ENCODE results near the gene YIPF2. TPM values are rescaled to one million over a fixed set of nuclear protein-coding genes. Genes with fewer than 3 reads are reported as not detected.

Gene YIPF2
- polyA plus RNA-seq, 3 donors from 2014 or later, result 14.8 to 24.7 (median 24.1) TPM

DNA sequence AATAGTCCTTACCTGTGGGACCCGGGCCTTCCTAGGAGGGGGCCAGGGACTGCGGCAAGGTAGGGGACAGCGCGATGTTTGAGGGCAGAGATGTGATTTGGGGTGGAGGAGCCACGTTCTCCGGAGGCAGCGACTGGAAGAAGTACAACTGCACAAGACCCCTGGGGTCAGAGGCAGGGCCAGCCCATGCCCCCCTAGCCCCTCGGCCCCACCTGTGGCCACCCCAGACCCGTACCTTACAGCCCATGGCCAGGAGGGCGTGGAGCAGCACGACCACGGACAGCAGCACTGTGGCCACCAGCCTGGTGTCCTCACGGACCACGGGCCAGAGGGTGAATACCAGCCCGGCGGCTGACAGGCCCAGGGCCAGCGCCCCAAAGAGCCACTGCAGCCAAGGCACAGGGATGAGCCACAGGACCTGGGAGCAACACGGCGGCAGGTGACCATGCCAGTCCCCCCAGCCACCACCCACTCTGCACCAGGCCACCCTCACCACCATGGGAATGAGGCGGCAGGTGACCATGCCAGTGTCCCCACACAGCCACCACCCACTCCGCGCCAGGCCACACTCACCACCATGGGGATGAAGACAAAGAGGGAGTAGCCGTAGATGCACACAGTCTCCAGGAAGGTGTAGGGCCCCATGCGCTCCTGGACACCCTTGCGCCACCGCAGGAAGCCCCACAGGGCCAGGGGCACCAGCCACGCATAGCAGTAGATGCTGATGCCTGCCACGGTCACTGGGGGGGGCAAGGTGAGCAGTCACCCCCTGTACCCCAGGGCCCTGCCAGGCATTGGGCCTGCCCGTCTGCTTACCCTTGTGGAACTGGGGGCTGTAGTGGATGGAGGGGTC is 5.0 kb downstream of the YIPF2 start:
- peaks cover 0 to 8% (median 0%) of the 10 kb centered on the region in 3 donors for H3K36me3 Mint-ChIP-seq
- no peaks in the 10 kb centered on the region for H3K9me3 Mint-ChIP-seq
- H3K27me3 Mint-ChIP-seq (ENCODE audit: low read depth in 3 of 3), result peaks cover 4% of the 10 kb centered on the region in 3 donors
- H3K27ac Mint-ChIP-seq, result no peak overlapping the region
- peaks cover 11% of the 10 kb centered on the region in 2 donors for H3K4me1 Mint-ChIP-seq
- no peak for DNase-seq
- H3K4me3 Mint-ChIP-seq, result no peak overlapping the region

DNA sequence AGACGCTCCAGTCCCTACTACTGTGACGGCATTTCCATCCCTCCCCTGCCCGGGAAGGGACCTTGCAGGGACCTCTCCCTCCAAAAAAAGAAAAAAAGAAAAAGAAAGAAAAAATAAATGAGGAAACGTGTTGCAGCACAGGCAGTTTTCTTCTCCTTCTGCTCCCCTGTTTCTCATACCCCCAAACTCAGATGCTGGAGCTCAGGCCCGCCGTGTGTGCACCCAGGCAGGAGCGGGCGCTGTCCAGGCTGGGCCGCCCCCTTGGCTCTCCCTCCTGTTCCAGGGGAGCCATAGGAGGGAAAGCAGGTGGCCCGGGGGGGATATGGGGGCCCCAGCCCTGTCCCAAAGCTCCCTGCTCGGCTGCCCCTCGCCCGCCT is 5.8 kb downstream of the YIPF2 start:
- DNase-seq, result no peak
- H3K27ac Mint-ChIP-seq, result no peak overlapping the region
- H3K4me1 Mint-ChIP-seq, result peaks cover 6% of the 10 kb centered on the region in 2 donors
- H3K4me3 Mint-ChIP-seq, result no peak overlapping the region
- H3K36me3 Mint-ChIP-seq, result peaks cover 0 to 8% (median 0%) of the 10 kb centered on the region in 3 donors
- peaks cover 0 to 4% (median 2%) of the 10 kb centered on the region in 3 donors for H3K27me3 Mint-ChIP-seq (ENCODE audit: low read depth in 3 of 3)
- no peaks in the 10 kb centered on the region for H3K9me3 Mint-ChIP-seq

DNA sequence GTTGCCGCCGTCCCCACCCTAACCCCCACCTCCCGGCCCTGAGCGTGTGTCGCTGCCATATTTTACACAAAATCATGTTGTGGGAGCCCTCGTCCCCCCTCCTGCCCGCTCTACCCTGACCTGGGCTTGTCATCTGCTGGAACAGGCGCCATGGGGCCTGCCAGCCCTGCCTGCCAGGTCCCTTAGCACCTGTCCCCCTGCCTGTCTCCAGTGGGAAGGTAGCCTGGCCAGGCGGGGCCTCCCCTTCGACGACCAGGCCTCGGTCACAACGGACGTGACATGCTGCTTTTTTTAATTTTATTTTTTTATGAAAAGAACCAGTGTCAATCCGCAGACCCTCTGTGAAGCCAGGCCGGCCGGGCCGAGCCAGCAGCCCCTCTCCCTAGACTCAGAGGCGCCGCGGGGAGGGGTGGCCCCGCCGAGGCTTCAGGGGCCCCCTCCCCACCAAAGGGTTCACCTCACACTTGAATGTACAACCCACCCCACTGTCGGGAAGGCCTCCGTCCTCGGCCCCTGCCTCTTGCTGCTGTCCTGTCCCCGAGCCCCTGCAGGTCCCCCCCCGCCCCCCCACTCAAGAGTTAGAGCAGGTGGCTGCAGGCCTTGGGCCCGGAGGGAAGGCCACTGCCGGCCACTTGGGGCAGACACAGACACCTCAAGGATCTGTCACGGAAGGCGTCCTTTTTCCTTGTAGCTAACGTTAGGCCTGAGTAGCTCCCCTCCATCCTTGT is 6.4 kb downstream of the YIPF2 start:
- Mint-ChIP-seq H3K9me3 (no peaks in the 10 kb centered on the region), H3K4me1 (peaks cover under 1% of the 10 kb centered on the region in 2 donors), H3K27me3 (ENCODE audit: low read depth in 3 of 3) (peaks cover 0 to 2% (median under 1%) of the 10 kb centered on the region in 3 donors), H3K36me3 (peaks cover 0 to 8% (median 0%) of the 10 kb centered on the region in 3 donors), H3K27ac (no peak overlapping the region), H3K4me3 (no peak overlapping the region)
- no peak for DNase-seq

DNA sequence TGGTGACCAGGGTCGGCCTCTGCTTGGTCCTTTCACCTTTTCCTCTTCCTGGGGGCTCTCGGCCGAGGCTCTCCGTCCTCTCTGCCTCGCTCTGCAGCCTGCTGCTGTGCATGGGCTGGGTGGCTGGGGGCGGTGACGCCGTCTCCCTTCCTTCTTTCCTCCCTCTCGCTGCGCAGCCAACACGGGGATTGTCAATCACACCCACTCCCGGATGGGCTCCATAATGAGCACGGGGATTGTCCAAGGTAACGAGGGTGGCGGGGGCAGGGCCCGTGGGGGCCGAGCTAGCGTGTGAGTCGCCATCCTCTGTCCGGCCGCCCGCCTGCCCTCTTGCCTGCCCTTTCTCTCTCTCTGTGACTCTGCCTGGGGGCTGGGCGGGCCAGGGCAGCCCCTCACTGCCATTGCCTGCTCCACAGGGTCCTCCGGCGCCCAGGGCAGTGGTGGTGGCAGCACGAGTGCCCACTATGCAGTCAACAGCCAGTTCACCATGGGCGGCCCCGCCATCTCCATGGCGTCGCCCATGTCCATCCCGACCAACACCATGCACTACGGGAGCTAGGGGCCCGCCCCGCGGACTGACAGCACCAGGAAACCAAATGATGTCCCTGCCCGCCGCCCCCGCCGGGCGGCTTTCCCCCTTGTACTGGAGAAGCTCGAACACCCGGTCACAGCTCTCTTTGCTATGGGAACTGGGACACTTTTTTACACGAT is 7.1 kb downstream of the YIPF2 start:
- no peak overlapping the region for H3K4me3 Mint-ChIP-seq
- no peak overlapping the region for H3K27ac Mint-ChIP-seq
- no peaks in the 10 kb centered on the region for H3K9me3 Mint-ChIP-seq
- no peaks in the 10 kb centered on the region for H3K4me1 Mint-ChIP-seq
- peaks cover 0 to 8% (median 0%) of the 10 kb centered on the region in 3 donors for H3K36me3 Mint-ChIP-seq
- H3K27me3 Mint-ChIP-seq (ENCODE audit: low read depth in 3 of 3), result peaks cover 0 to 2% (median 0%) of the 10 kb centered on the region in 3 donors
- no peak for DNase-seq

DNA sequence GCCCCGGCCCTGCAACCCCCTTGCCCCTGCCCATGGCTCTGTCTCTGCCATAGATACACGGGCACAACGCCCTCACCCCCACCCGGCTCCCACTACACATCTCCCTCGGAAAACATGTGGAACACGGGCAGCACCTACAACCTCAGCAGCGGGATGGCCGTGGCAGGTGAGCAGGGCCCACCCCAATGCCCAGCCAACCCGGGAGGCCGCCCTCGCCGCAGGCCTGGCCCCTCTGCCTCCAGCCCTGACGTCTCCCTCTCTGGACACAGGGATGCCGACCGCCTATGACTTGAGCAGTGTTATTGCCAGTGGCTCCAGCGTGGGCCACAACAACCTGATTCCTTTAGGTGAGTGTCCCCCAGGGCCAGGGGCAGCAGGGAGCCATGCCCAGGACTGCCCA is 7.7 kb downstream of the YIPF2 start:
- Mint-ChIP-seq H3K27me3 (ENCODE audit: low read depth in 3 of 3) (peaks cover 0 to 2% (median 1%) of the 10 kb centered on the region in 3 donors), H3K4me3 (no peak overlapping the region), H3K4me1 (no peaks in the 10 kb centered on the region), H3K27ac (no peak overlapping the region), H3K36me3 (peaks cover 0 to 8% (median 0%) of the 10 kb centered on the region in 3 donors), H3K9me3 (no peaks in the 10 kb centered on the region)
- no peak for DNase-seq

DNA sequence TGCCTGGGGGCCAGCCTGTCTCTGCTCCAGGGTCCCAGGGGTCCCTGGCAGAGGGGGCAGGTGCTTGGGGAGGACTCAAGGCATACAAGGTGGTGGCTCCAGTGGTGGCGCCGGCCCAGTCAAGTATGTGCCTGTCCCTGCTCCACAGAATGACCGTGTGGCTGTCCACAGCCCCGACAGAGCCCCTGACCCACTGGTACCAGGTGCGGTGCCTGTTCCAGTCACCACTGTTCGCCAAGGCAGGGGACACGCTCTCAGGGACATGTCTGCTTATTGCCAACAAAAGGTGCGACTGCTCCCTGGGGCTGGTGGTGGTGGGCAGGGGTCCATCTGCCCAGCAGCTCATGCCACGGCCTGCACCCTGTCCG is 8.2 kb downstream of the YIPF2 start:
- H3K9me3 Mint-ChIP-seq, result no peaks in the 10 kb centered on the region
- no peak for DNase-seq
- peaks cover 0 to 5% (median 0%) of the 10 kb centered on the region in 3 donors for H3K36me3 Mint-ChIP-seq
- H3K4me3 Mint-ChIP-seq, result no peak overlapping the region
- H3K27ac Mint-ChIP-seq, result no peak overlapping the region
- no peaks in the 10 kb centered on the region for H3K4me1 Mint-ChIP-seq
- H3K27me3 Mint-ChIP-seq (ENCODE audit: low read depth in 3 of 3), result peaks cover 0 to 2% (median 1%) of the 10 kb centered on the region in 3 donors

DNA sequence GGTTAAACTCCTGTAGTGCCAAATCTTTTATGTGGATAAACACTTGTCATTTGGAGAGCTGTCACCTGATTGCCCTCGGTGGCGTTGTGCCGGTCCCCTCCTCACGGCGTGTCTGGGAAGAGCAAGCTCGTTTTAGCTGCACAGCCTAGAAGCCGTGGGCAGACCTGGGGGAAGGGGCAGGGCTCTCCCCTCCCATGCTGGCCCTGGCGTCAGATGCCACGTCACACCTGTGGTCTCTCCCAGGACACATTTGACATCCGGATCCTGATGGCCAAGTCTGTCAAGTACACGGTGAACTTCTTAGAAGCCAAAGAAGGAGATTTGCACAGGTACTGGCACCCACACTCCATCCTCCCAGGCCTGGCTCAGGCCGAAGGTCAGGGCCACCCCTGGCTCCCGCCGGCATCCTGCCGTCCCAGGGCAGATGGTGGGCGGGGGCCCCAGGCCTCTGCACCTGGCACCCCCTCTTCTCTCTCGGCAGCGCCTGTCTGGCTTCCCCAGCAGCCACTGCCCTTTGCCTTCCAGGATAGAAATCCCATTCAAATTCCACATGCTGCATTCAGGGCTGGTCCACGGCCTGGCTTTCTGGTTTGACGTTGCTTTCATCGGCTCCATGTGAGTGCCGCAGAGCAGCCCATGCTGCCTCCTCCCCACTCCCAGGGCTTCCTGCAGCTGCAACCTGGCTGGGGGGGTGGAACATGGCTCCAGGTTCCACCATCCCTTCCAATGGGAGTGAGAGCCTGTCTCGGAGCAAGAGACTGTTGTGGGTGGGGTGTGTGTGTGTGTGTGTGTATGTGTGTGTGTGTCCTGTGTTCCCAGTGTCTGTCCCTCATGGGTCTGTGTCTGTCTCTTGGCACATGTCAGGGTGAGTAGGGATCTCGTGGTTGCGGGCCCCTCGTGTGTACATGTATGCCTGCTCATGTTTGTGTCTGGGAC is 8.8 kb downstream of the YIPF2 start:
- peak overlapping the region in 1 of 6 donors; percentile 46 for H3K27ac Mint-ChIP-seq
- no peaks in the 10 kb centered on the region for H3K4me1 Mint-ChIP-seq
- no peaks in the 10 kb centered on the region for H3K9me3 Mint-ChIP-seq
- no peak overlapping the region for H3K4me3 Mint-ChIP-seq
- peaks cover 0 to 2% (median 1%) of the 10 kb centered on the region in 3 donors for H3K27me3 Mint-ChIP-seq (ENCODE audit: low read depth in 3 of 3)
- peaks cover 0 to 3% (median 0%) of the 10 kb centered on the region in 3 donors for H3K36me3 Mint-ChIP-seq
- DNase-seq, result no peak

DNA sequence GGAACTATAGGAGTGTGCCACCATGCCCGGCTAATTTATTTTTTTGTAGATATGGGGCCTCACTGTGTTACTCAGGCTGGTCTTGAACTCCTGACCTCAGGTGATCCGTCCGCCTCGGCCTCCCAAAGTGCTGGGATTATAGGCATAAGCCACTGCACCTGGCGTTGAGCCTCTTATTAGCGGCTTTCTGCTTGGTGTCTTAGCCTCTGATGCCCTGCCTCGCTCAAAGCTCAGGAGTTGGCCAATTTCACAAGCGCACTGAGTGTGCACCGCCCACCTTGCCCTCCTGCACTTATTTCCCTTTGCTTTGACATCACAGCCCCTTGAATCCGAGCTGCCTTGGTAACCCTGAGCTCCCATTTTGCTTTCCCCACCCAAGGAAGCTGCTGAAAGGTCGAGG is 10.1 kb downstream of the YIPF2 start:
- Mint-ChIP-seq H3K4me3 (no peak overlapping the region), H3K9me3 (no peaks in the 10 kb centered on the region), H3K4me1 (no peaks in the 10 kb centered on the region), H3K27me3 (ENCODE audit: low read depth in 3 of 3) (peaks cover 0 to 2% (median 1%) of the 10 kb centered on the region in 3 donors), H3K36me3 (peaks cover 0 to 3% (median 0%) of the 10 kb centered on the region in 3 donors), H3K27ac (peak overlapping the region in 1 of 6 donors; percentile 29)
- no peak for DNase-seq

DNA sequence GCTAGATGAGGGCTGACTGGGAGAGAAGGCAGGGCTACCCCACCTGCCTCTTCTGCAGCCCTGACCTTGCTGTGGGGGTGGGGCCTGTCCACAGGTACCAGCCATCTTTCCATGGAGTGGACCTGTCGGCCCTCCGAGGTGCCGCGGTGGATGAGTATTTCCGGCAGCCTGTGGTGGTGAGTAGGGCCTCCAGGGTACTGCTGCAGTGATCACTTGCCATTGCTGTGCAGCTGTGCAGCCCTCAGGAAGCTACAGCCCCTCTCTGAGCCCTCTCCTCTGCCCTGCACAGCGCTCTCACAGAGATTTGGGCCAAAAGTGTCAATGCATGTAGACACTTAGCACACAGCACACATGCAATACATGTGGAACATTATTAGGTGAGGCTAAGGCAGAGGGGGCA is 11.8 kb downstream of the YIPF2 start:
- H3K9me3 Mint-ChIP-seq, result no peaks in the 10 kb centered on the region
- H3K4me3 Mint-ChIP-seq, result no peak overlapping the region
- peaks cover 0 to 2% (median 1%) of the 10 kb centered on the region in 3 donors for H3K27me3 Mint-ChIP-seq (ENCODE audit: low read depth in 3 of 3)
- DNase-seq, result no peak
- no peak overlapping the region for H3K27ac Mint-ChIP-seq
- H3K4me1 Mint-ChIP-seq, result no peaks in the 10 kb centered on the region
- peaks cover 0 to 4% (median 4%) of the 10 kb centered on the region in 3 donors for H3K36me3 Mint-ChIP-seq

DNA sequence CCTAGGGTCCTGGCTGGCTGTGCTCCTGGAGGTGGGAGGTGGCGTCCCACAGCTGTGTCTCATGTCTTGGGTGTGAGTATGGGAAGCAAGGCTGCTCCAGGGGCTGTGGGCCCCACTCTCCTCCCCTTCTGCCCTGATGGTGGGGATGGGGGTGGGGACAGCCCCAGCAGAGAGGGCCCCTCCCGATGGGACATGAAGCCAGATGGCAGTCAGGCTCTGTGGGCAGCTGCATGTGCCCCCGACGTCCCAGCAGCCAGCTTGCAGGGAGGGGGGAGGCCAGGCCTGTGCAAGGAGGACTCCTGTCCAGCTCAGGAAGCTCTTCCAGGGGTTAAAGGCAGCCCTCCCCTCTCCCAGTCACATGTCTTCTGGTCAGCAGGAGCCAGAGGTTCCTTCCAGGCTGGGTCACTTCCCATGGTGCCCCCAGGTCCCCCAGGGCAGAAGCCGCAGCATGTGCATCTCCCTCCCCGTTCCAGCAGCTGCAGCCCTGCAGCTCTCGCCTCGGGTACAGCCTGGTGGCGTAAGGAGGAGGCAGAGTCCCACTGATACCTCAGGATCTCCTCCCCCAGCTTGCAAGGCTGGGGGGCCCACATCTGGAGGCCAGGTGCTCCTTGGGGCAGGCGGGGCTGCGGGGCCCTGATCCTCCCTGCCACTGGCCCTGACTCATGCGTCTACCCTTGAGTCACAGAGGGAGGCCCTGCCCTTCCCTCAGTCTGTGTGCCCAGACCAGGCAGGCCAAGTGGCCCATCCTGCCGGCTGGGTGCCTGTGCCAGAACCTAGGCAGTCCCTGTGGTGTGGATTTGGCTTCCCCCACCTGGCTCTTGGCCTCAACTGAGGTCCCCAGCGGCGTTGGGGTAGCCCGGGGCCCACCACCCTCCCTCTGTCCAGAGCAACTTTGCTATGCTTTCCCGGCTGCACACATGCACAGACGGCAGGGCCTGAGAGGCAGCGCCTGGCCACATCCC is 13.0 kb downstream of the YIPF2 start:
- Mint-ChIP-seq H3K27ac (no peak overlapping the region), H3K4me1 (no peaks in the 10 kb centered on the region), H3K4me3 (no peak overlapping the region), H3K9me3 (no peaks in the 10 kb centered on the region), H3K36me3 (peaks cover 0 to 4% (median 4%) of the 10 kb centered on the region in 3 donors), H3K27me3 (ENCODE audit: low read depth in 3 of 3) (peaks cover 0 to 1% (median 0%) of the 10 kb centered on the region in 3 donors)
- DNase-seq, result no peak

DNA sequence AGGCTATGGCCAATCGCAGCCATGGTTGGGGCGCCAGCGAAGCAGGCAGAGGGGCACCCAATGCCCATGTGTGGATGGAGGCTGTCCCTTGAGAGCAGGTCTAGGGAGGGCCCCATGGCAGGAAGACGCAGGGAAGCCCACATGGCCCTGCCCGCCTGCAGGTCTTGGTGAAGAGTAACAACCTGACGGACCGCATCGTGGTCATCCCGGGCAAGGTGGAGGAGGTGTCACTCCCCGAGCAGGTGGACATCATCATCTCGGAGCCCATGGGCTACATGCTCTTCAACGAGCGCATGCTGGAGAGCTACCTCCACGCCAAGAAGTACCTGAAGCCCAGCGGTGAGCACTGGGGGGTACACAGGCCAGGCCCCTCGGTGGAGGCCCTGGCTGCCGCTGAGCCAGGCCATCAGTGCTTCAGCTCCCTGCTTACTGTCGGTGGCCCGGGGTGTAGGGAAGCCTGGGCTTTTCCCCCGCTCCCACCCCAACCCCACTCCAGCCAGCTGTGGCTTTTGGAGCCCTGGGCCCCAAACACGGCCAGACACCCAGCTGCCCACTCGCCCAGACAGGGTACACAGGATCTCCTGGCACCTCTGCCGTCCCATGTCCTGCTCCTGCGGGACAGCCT is 14.6 kb downstream of the YIPF2 start:
- Mint-ChIP-seq H3K27ac (no peak overlapping the region), H3K4me3 (no peak overlapping the region), H3K4me1 (no peaks in the 10 kb centered on the region), H3K36me3 (peaks cover 0 to 11% (median 4%) of the 10 kb centered on the region in 3 donors), H3K9me3 (no peaks in the 10 kb centered on the region), H3K27me3 (ENCODE audit: low read depth in 3 of 3) (peaks cover 0 to 1% (median 0%) of the 10 kb centered on the region in 3 donors)
- no peak for DNase-seq

DNA sequence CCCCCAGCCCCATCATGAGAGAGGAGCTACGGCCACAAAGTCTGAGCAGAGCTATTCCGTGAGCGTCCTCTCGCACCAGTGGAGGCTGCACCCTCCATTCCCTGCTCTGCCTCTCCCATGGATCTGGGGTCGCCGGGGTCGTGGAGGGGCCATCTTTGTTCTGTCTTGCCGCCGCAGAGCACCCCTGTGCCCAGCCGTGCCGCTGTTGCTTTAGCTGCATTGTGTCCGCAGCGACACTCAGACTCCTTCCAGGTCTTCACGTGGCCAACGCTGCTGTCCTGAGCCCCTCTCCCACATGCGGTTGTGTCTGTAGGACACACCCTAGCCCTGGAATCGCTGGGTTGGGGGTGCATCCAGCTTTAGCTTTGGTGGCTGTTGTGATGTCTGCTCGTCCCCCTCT is 15.8 kb downstream of the YIPF2 start:
- peaks cover 0 to 13% (median 4%) of the 10 kb centered on the region in 3 donors for H3K36me3 Mint-ChIP-seq
- H3K27me3 Mint-ChIP-seq (ENCODE audit: low read depth in 3 of 3), result peaks cover 0 to 1% (median 0%) of the 10 kb centered on the region in 3 donors
- no peak overlapping the region for H3K27ac Mint-ChIP-seq
- H3K4me3 Mint-ChIP-seq, result no peak overlapping the region
- no peaks in the 10 kb centered on the region for H3K4me1 Mint-ChIP-seq
- no peaks in the 10 kb centered on the region for H3K9me3 Mint-ChIP-seq
- no peak for DNase-seq
